ENCODE data around the gene CDR2. TPM values are rescaled to one million over a fixed set of nuclear protein-coding genes. Genes with fewer than 3 reads are reported as not detected.

Gene CDR2
- total RNA-seq, 4 donors from 2014 or later, result 10.7 to 37.1 (median 21.6) TPM

- TF ChIP-seq POLR2A (IDR thresholded peaks at IDR 0.05) (no peak), CTCF (IDR thresholded peaks at IDR 0.05) (no peak), POLR2AphosphoS5 (IDR thresholded peaks at IDR 0.05) (no peak), EP300 (IDR thresholded peaks at IDR 0.05) (no peak)
- H3K27me3 ChIP-seq, result no peaks in the 10 kb centered on the region
- peaks cover 88% of the 10 kb centered on the region for H3K36me3 ChIP-seq
- no peaks in the 10 kb centered on the region for H3K9me3 ChIP-seq
- H3K4me3 ChIP-seq, result no peak overlapping the region
- DNase-seq (ENCODE audit: low spot score in 2 of 2), result no peak
- H3K4me1 ChIP-seq, result no peaks in the 10 kb centered on the region
- 82% methylated on average over 12 of the region's 24 CpGs for WGBS
- H3K27ac ChIP-seq, result no peak overlapping the region
These were observed 50.2 kb downstream of the CDR2 start for GRCh38 chr16:22323959-22324786.

- 87% methylated on average over 12 of the region's 12 CpGs for WGBS
These were observed 51.1 kb downstream of the CDR2 start for GRCh38 chr16:22323173-22323958.

GRCh38 chr16:22322741-22323140 is 51.7 kb downstream of the CDR2 start:
- Histone ChIP-seq H3K36me3 (peaks cover 90% of the 10 kb centered on the region), H3K9me3 (no peaks in the 10 kb centered on the region), H3K4me1 (no peaks in the 10 kb centered on the region), H3K4me3 (no peak overlapping the region), H3K27ac (no peak overlapping the region), H3K27me3 (no peaks in the 10 kb centered on the region)
- no peak for TF ChIP-seq EP300 (IDR thresholded peaks at IDR 0.05)
- TF ChIP-seq CTCF (IDR thresholded peaks at IDR 0.05), result no peak
- TF ChIP-seq POLR2AphosphoS5 (IDR thresholded peaks at IDR 0.05), result no peak
- 93% methylated on average over 13 of the region's 17 CpGs for WGBS
- no peak for DNase-seq (ENCODE audit: low spot score in 2 of 2)

More at GRCh38 chr16:22323173-22323958, 51.1 kb downstream of the CDR2 start:
- H3K27ac ChIP-seq, result no peak overlapping the region
- no peak overlapping the region for H3K4me3 ChIP-seq
- no peak for TF ChIP-seq POLR2AphosphoS5 (IDR thresholded peaks at IDR 0.05)
- no peak for TF ChIP-seq POLR2A (IDR thresholded peaks at IDR 0.05)
- TF ChIP-seq EP300 (IDR thresholded peaks at IDR 0.05), result no peak
- TF ChIP-seq CTCF (IDR thresholded peaks at IDR 0.05), result no peak
- H3K4me1 ChIP-seq, result no peaks in the 10 kb centered on the region
- H3K27me3 ChIP-seq, result no peaks in the 10 kb centered on the region
- DNase-seq (ENCODE audit: low spot score in 2 of 2), result no peak
- H3K36me3 ChIP-seq, result peaks cover 90% of the 10 kb centered on the region
- no peaks in the 10 kb centered on the region for H3K9me3 ChIP-seq

- no peaks in the 10 kb centered on the region for H3K27me3 ChIP-seq
- H3K4me1 ChIP-seq, result no peaks in the 10 kb centered on the region
- WGBS, result 92% methylated on average over 8 of the region's 11 CpGs
- no peaks in the 10 kb centered on the region for H3K9me3 ChIP-seq
- DNase-seq (ENCODE audit: low spot score in 2 of 2), result no peak
- no peak overlapping the region for H3K4me3 ChIP-seq
- peaks cover 90% of the 10 kb centered on the region for H3K36me3 ChIP-seq
- H3K27ac ChIP-seq, result no peak overlapping the region
- TF ChIP-seq CTCF (IDR thresholded peaks at IDR 0.05), result no peak
- no peak for TF ChIP-seq POLR2A (IDR thresholded peaks at IDR 0.05)
- no peak for TF ChIP-seq EP300 (IDR thresholded peaks at IDR 0.05)
- TF ChIP-seq POLR2AphosphoS5 (IDR thresholded peaks at IDR 0.05), result no peak
These were observed 52.4 kb downstream of the CDR2 start for GRCh38 chr16:22322021-22322471.

Measured in suprapubic skin (tissue), 4 donors.